ENCODE results near the gene CLEC5A.

DNA sequence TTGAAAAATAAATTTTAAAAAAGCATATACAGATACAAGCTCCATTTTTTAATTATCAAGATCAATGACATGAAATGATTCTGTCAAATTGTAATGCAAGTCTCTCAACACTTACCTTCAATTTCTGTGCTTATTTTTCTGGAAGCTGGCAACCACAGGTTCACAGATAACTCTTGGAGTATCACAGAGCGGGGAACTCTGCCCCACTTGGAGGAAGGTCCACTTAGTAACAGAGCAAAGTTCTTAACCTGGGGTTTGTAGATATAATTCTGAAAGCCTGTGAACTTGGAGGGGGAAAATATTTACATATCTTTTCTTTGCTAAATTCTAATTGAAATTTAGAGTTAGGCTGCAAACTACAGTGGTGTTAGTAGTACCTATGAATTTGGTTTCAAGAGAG lies 46.6 kb upstream of the CLEC5A start:
- TF ChIP-seq, protein P1, sequence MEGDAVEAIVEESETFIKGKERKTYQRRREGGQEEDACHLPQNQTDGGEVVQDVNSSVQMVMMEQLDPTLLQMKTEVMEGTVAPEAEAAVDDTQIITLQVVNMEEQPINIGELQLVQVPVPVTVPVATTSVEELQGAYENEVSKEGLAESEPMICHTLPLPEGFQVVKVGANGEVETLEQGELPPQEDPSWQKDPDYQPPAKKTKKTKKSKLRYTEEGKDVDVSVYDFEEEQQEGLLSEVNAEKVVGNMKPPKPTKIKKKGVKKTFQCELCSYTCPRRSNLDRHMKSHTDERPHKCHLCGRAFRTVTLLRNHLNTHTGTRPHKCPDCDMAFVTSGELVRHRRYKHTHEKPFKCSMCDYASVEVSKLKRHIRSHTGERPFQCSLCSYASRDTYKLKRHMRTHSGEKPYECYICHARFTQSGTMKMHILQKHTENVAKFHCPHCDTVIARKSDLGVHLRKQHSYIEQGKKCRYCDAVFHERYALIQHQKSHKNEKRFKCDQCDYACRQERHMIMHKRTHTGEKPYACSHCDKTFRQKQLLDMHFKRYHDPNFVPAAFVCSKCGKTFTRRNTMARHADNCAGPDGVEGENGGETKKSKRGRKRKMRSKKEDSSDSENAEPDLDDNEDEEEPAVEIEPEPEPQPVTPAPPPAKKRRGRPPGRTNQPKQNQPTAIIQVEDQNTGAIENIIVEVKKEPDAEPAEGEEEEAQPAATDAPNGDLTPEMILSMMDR (IDR thresholded peaks at IDR 0.05; ENCODE audit: insufficient read depth, low read depth, low read length): no peak
- TF ChIP-seq EZH2 (IDR thresholded peaks at IDR 0.05; ENCODE audit: insufficient read depth, low read length): no peak

Data from astrocyte (in vitro differentiated cells and primary cell).